Inflammatory macrophage treated with lipopolysaccharide for 1 hour (primary cell): ENCODE results near the gene AURKAIP1.
A peak's percentile ranks its signal among the peaks of the same experiment; 100 is the strongest.
"Not testable (repeated sequence)": the region's sequence is repeated elsewhere in the genome, so short reads cannot be mapped to it uniquely, and the experiment has no call there.

Experiments used
- DNase-seq, 2 donors: peaks; one replicate each; pipeline ENCODE4 v3.0.0-alpha.2; 2020 to 2022

AURKAIP1 gene

GRCh38 chr1:1406101-1406820 lies 31.3 kb upstream of the AURKAIP1 start:
- DNase-seq, result no peak

GRCh38 chr1:1403653-1404052 lies 28.6 kb upstream of the AURKAIP1 start:
- peak; percentile 52 to 87 for DNase-seq

- not testable (repeated sequence) for DNase-seq
Measured at GRCh38 chr1:1402901-1403392, 27.9 kb upstream of the AURKAIP1 start.

GRCh38 chr1:1402072-1402900 lies 27.3 kb upstream of the AURKAIP1 start:
- peak; percentile 20 to 40 for DNase-seq

- no peak for DNase-seq
Measured at GRCh38 chr1:1401457-1402010, 26.5 kb upstream of the AURKAIP1 start.

- DNase-seq, result no peak
Measured at GRCh38 chr1:1400576-1401456, 25.8 kb upstream of the AURKAIP1 start.

- no peak for DNase-seq
Measured at GRCh38 chr1:1399872-1400575, 25.0 kb upstream of the AURKAIP1 start.

GRCh38 chr1:1399187-1399871 lies 24.3 kb upstream of the AURKAIP1 start, which contains the start of gene CCNL2:
TSS of gene CCNL2 (minus strand) at chr1:1399335. CDS start at chr1:1399306, 29 bp downstream.
- peak; percentile 98 to 100 for DNase-seq

- DNase-seq, result peak; percentile 32 to 47
Measured at GRCh38 chr1:1398677-1399186, 23.7 kb upstream of the AURKAIP1 start.

GRCh38 chr1:1397839-1398523 lies 23.0 kb upstream of the AURKAIP1 start:
- DNase-seq, result no peak

- DNase-seq, result no peak
Measured at GRCh38 chr1:1395166-1395565, 20.2 kb upstream of the AURKAIP1 start.

- no peak for DNase-seq
Measured at GRCh38 chr1:1394116-1394515, 19.1 kb upstream of the AURKAIP1 start.

- no peak for DNase-seq
Measured at GRCh38 chr1:1393428-1393827, 18.4 kb upstream of the AURKAIP1 start.

GRCh38 chr1:1393014-1393413 lies 18.0 kb upstream of the AURKAIP1 start:
- no peak for DNase-seq

- DNase-seq, result no peak
Measured at GRCh38 chr1:1391225-1391624, 16.2 kb upstream of the AURKAIP1 start.

GRCh38 chr1:1390675-1391074 lies 15.7 kb upstream of the AURKAIP1 start:
- DNase-seq, result no peak

- DNase-seq, result no peak
Measured at GRCh38 chr1:1388078-1388472, 13.1 kb upstream of the AURKAIP1 start.

- DNase-seq, result no peak
Measured at GRCh38 chr1:1387098-1388077, 12.4 kb upstream of the AURKAIP1 start.

- DNase-seq, result no peak
Measured at GRCh38 chr1:1385931-1386330, 10.9 kb upstream of the AURKAIP1 start.
